ENCODE results near the gene KCNG2. TPM values are rescaled to one million over a fixed set of nuclear protein-coding genes. Genes with fewer than 3 reads are reported as not detected.

The KCNG2 gene
- total and polyA plus RNA-seq, 9 of the 15 experiments (the other 6 are each of a cell fraction or from before 2014, with no cell fraction given): not detected

- ATAC-seq: no peak
- peaks cover 25 to 63% of the 10 kb centered on the region in 2 experiments; a peak in 4 of 5 replicates for H3K27me3 ChIP-seq (ENCODE audit: control insufficient read depth in 2 of 2, insufficient read depth in 2 of 2, low read length in 2 of 2)
- no TSS peak for BruUV-seq (replicated peaks)
Observed at GRCh38 chr18:79792988-79793355, 4.8 kb upstream of the KCNG2 start.

GRCh38 chr18:79794846-79795245 lies 2.9 kb upstream of the KCNG2 start:
- no TSS peak for BruUV-seq (replicated peaks)
- Histone ChIP-seq H3K27ac (ENCODE audit: extremely low read depth, low read depth, low read length) (no peak overlapping the region), H3K36me3 (ENCODE audit: control insufficient read depth, insufficient read depth, low read length) (no peaks in the 10 kb centered on the region), H3K79me2 (ENCODE audit: control insufficient read depth, insufficient read depth, low read length) (no peaks in the 10 kb centered on the region), H3K9me3 (replicated peaks; ENCODE audit: control insufficient read depth, insufficient read depth, low read depth, low read length) (no peaks in the 10 kb centered on the region), H4K20me1 (replicated peaks; ENCODE audit: control insufficient read depth, insufficient read depth, low read length) (no peaks in the 10 kb centered on the region), H3K9ac (ENCODE audit: insufficient read depth in 1 of 2, low read depth in 2 of 2, low read length in 2 of 2) (no peak overlapping the region), H3K9me1 (ENCODE audit: control insufficient read depth, insufficient read depth, low read length) (no peaks in the 10 kb centered on the region), H3K4me2 (ENCODE audit: insufficient read depth, low read length) (no peak overlapping the region), H3K27me3 (ENCODE audit: control insufficient read depth in 2 of 2, insufficient read depth in 2 of 2, low read length in 2 of 2) (peaks cover 25 to 72% of the 10 kb centered on the region in 2 experiments; a peak in 4 of 5 replicates), H3K4me1 (replicated peaks in 1 of 2; ENCODE audit: control insufficient read depth in 2 of 2, insufficient read depth in 2 of 2, low read length in 2 of 2) (peaks cover 0 to 4% of the 10 kb centered on the region in 2 experiments; a peak in 3 of 5 replicates), H2AFZ (ENCODE audit: low read depth, low read length) (no peak overlapping the region), H3K4me3 (no peak overlapping the region)
- 18% methylated on average over 8 of the region's 17 CpGs for WGBS (ENCODE audit: insufficient coverage, low coverage, missing lambda C conversion rate)
- in situ Hi-C loops (cut with MboI): no loop called here
- ChIA-PET POLR2A (no interaction called here), CTCF (ENCODE audit: low intra/inter-chr PET ratio) (no interaction called here)
- FAIRE-seq: no peak
- no peak for ATAC-seq
- no peak for DNase-seq (ENCODE audit: extremely low read depth in 1 of 4, low spot score in 3 of 4)
- intact Hi-C loops (cut with micrococcal nuclease): no loop called here
- no peak for TF ChIP-seq E2F1 (CRISPR knock-in tag; IDR thresholded peaks at IDR 0.05)
- no peak for TF ChIP-seq ZNF696 (CRISPR knock-in tag; conservative IDR thresholded peaks at IDR 0.05)
- no peak for TF ChIP-seq ZNF740 (CRISPR knock-in tag; IDR thresholded peaks at IDR 0.05)
- no peak for TF ChIP-seq ZNF740 (tag; IDR thresholded peaks at IDR 0.05)
- TF ChIP-seq PHF20 (IDR thresholded peaks at IDR 0.05; ENCODE audit: partially characterized antibody): no peak
- no peak for TF ChIP-seq E2F6 (IDR thresholded peaks at IDR 0.05; ENCODE audit: borderline replicate concordance in 1 of 2, extremely low read depth in 1 of 2, insufficient read depth in 1 of 2, insufficient read length in 1 of 2, low read depth in 1 of 2, low read length in 1 of 2, poor library complexity in 1 of 2, severe bottlenecking in 1 of 2)
- no peak for TF ChIP-seq NBN (IDR thresholded peaks at IDR 0.05; ENCODE audit: low read depth)
- no peak for TF ChIP-seq SNIP1 (IDR thresholded peaks at IDR 0.05; ENCODE audit: low read depth)
- TF ChIP-seq POU5F1 (IDR thresholded peaks at IDR 0.05; ENCODE audit: borderline replicate concordance, low read depth, low read length, partially characterized antibody): no peak
- no peak for TF ChIP-seq SP2 (IDR thresholded peaks at IDR 0.05; ENCODE audit: extremely low read depth, low read depth, low read length, poor library complexity, severe bottlenecking)
- TF ChIP-seq SMARCC2 (IDR thresholded peaks at IDR 0.05; ENCODE audit: low read depth): no peak
- no peak for TF ChIP-seq ZBED1 (IDR thresholded peaks at IDR 0.05)

More at GRCh38 chr18:79792988-79793355, 4.8 kb upstream of the KCNG2 start:
- Histone ChIP-seq H3K4me1 (replicated peaks in 1 of 2; ENCODE audit: control insufficient read depth in 2 of 2, insufficient read depth in 2 of 2, low read length in 2 of 2) (peaks cover 0 to 4% of the 10 kb centered on the region in 2 experiments; a peak in 3 of 5 replicates), H2AFZ (ENCODE audit: low read depth, low read length) (no peak overlapping the region), H3K9ac (ENCODE audit: insufficient read depth in 1 of 2, low read depth in 2 of 2, low read length in 2 of 2) (no peak overlapping the region), H3K9me1 (ENCODE audit: control insufficient read depth, insufficient read depth, low read length) (no peaks in the 10 kb centered on the region), H3K9me3 (replicated peaks; ENCODE audit: control insufficient read depth, insufficient read depth, low read depth, low read length) (no peaks in the 10 kb centered on the region), H3K4me3 (no peak overlapping the region), H3K79me2 (ENCODE audit: control insufficient read depth, insufficient read depth, low read length) (no peaks in the 10 kb centered on the region), H3K27ac (ENCODE audit: extremely low read depth, low read depth, low read length) (no peak overlapping the region), H4K20me1 (replicated peaks; ENCODE audit: control insufficient read depth, insufficient read depth, low read length) (no peaks in the 10 kb centered on the region), H3K4me2 (ENCODE audit: insufficient read depth, low read length) (no peak overlapping the region), H3K36me3 (ENCODE audit: control insufficient read depth, insufficient read depth, low read length) (no peaks in the 10 kb centered on the region)
- DNase-seq (ENCODE audit: extremely low read depth in 1 of 4, low spot score in 3 of 4) (no peak), FAIRE-seq (no peak)
- in situ Hi-C loops (cut with MboI): no loop called here
- intact Hi-C loops (cut with micrococcal nuclease): no loop called here
- WGBS (ENCODE audit: insufficient coverage, low coverage, missing lambda C conversion rate): 3% methylated on average over 3 of the region's 4 CpGs
- TF ChIP-seq SPI1 (IDR thresholded peaks at IDR 0.05; ENCODE audit: borderline replicate concordance, low read depth, low read length) (peak; percentile 89), HDAC2 (IDR thresholded peaks at IDR 0.05) (no peak)
- ChIA-PET POLR2A (no interaction called here), CTCF (ENCODE audit: low intra/inter-chr PET ratio) (no interaction called here)

All from K562 (cell line).